DOHH2 (cell line): Measurements from ENCODE around the gene TSC2.

Experiments used
- H3F3A ChIP-seq: fragments of 200-600 bp; sonication (generic), shearing (Covaris generic); 2 replicates; pipeline ENCODE4 v1.6.0; 2016; ENCODE audit warnings: antibody characterized with exemption, mild to moderate bottlenecking; ENCODE audit not compliant: control insufficient read depth, insufficient read depth
- H3K27ac ChIP-seq: fragments of 200-600 bp; sonication (generic); 2 replicates; pipeline ENCODE4 v1.5.1; 2014; ENCODE audit warnings: low read depth, mild to moderate bottlenecking, low read length, moderate library complexity
- H3K27me3 ChIP-seq: fragments of 200-600 bp; sonication (generic); 2 replicates; pipeline ENCODE4 v1.6.1; 2014; ENCODE audit warnings: mild to moderate bottlenecking, low read length, mixed read lengths; ENCODE audit not compliant: control insufficient read depth
- H3K36me3 ChIP-seq: fragments of 200-600 bp; sonication (generic); 2 replicates; pipeline ENCODE4 v1.6.1; 2014; ENCODE audit warnings: mild to moderate bottlenecking, low read length, moderate library complexity, mixed read lengths; ENCODE audit not compliant: control insufficient read depth
- H3K4me1 ChIP-seq: fragments of 200-600 bp; sonication (generic); 2 replicates; pipeline ENCODE4 v1.6.1; 2014; ENCODE audit warnings: mild to moderate bottlenecking, low read length, mixed read lengths; ENCODE audit not compliant: control insufficient read depth
- H3K4me2 ChIP-seq: fragments of 200-600 bp; sonication (generic); 2 replicates; pipeline ENCODE4 v1.6.0; 2014; ENCODE audit warnings: mild to moderate bottlenecking, low read length, moderate library complexity
- H3K4me3 ChIP-seq: fragments of 200-600 bp; sonication (generic); 2 replicates; pipeline ENCODE4 v1.5.1; 2014; ENCODE audit warnings: mild to moderate bottlenecking, low read length, mixed read lengths
- H3K79me2 ChIP-seq: fragments of 200-600 bp; sonication (generic); 2 replicates; pipeline ENCODE4 v1.6.1; 2014; ENCODE audit warnings: mild to moderate bottlenecking, low read length, mixed read lengths; ENCODE audit not compliant: control insufficient read depth
- H3K9me2 ChIP-seq: fragments of 200-600 bp; sonication (generic); replicated peaks from 2 replicates; pipeline ENCODE4 v1.6.1; 2014; ENCODE audit warnings: mild to moderate bottlenecking, low read length, mixed read lengths; ENCODE audit not compliant: control insufficient read depth
- H3K9me3 ChIP-seq: fragments of 200-600 bp; sonication (generic); 2 replicates; pipeline ENCODE4 v1.6.1; 2014; ENCODE audit warnings: antibody characterized with exemption, low read length, mixed read lengths; ENCODE audit not compliant: control insufficient read depth, insufficient read depth
- H4K20me1 ChIP-seq: fragments of 200-600 bp; sonication (generic); 2 replicates; pipeline ENCODE4 v1.6.0; 2014; ENCODE audit warnings: low read depth, mild to moderate bottlenecking, antibody characterized with exemption, low read length, moderate library complexity; ENCODE audit not compliant: control insufficient read depth, insufficient read depth
- EZH2phosphoT487 ChIP-seq: fragments of 200-600 bp; sonication (generic); IDR thresholded peaks from 2 replicates; pipeline ENCODE4 v1.6.1; 2017; ENCODE audit warnings: borderline replicate concordance, mild to moderate bottlenecking, antibody characterized with exemption, low read length, moderate library complexity, mixed read lengths
- TF ChIP-seq, protein P1 (sequence below): fragments of 200-600 bp; sonication (generic); IDR thresholded peaks from one replicate; pipeline ENCODE4 v1.5.1; 2014; ENCODE audit warnings: antibody characterized with exemption, mild to moderate bottlenecking, low read depth, low read length; ENCODE audit not compliant: poor library complexity, severe bottlenecking

Gene TSC2

DNA sequence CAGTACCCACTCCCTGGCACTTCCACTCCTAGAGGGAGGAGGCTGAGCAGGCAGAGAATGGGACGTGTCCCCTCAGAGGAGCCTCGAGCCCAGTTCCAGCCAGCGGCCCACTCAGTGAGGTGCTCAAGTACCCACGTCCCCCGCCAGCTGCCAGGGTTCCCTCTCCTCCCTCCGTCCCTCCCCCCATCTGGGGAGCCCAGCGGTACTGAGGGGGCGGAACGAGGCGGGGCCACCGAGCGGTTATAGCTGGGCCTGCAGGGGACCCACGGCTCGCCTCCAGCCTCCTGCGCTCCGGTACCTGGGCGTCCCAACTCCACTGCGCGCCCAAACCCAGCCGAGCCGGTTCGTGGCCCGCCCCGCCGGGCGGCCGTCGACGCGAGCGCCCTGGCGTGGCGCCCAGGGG lies 28.3 kb upstream of the TSC2 start, which contains the start of gene NPW:
TSS of gene NPW (plus strand) at position 268 of the 403 bp plus-strand sequence.
- Histone ChIP-seq H3K4me1 (peaks cover 12% of the 10 kb centered on the region), H3K4me2 (no peak within 1 kb of the TSS), H3K4me3 (no peak within 1 kb of the TSS), H3K27ac (no peak within 1 kb of the TSS), H3K36me3 (no peaks in the 10 kb centered on the region), H3F3A (no peaks in the 10 kb centered on the region; the same call in 1 of the 2 replicates), H3K9me3 (no peaks in the 10 kb centered on the region), H4K20me1 (no peaks in the 10 kb centered on the region), H3K79me2 (no peaks in the 10 kb centered on the region), H3K9me2 (no peaks in the 10 kb centered on the region), H3K27me3 (peaks cover 32% of the 10 kb centered on the region)
- TF ChIP-seq, protein P1, sequence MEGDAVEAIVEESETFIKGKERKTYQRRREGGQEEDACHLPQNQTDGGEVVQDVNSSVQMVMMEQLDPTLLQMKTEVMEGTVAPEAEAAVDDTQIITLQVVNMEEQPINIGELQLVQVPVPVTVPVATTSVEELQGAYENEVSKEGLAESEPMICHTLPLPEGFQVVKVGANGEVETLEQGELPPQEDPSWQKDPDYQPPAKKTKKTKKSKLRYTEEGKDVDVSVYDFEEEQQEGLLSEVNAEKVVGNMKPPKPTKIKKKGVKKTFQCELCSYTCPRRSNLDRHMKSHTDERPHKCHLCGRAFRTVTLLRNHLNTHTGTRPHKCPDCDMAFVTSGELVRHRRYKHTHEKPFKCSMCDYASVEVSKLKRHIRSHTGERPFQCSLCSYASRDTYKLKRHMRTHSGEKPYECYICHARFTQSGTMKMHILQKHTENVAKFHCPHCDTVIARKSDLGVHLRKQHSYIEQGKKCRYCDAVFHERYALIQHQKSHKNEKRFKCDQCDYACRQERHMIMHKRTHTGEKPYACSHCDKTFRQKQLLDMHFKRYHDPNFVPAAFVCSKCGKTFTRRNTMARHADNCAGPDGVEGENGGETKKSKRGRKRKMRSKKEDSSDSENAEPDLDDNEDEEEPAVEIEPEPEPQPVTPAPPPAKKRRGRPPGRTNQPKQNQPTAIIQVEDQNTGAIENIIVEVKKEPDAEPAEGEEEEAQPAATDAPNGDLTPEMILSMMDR, result no peak
- TF ChIP-seq EZH2phosphoT487, result no peak

DNA sequence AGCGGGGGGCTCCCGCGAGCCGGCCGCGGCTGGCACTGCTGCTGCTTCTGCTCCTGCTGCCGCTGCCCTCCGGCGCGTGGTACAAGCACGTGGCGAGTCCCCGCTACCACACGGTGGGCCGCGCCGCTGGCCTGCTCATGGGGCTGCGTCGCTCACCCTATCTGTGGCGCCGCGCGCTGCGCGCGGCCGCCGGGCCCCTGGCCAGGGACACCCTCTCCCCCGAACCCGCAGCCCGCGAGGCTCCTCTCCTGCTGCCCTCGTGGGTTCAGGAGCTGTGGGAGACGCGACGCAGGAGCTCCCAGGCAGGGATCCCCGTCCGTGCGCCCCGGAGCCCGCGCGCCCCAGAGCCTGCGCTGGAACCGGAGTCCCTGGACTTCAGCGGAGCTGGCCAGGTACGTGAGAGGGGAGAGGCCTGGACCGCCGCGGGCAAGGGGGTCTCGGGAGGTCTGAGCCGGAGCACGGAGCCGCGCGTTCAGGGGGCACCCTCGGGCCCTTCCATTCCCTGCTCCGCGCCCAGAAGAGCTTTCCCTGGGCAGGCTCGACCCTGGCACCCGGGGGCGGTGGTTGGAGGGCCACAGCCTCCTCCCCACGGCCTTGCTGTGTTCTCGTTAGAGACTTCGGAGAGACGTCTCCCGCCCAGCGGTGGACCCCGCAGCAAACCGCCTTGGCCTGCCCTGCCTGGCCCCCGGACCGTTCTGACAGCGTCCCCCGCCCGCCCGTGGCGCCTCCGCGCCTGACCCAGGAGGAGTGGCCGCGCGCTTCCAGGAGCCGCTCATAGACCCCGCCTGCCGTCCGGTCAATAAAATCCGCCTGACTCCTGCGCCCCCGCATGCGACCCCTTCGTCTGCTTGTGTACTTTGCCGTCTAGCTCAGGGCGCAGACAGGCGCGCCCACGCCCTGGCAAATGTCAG lies 27.6 kb upstream of the TSC2 start:
- Histone ChIP-seq H3K4me1 (peaks cover 12% of the 10 kb centered on the region), H3K9me3 (no peaks in the 10 kb centered on the region), H3K27me3 (peaks cover 34% of the 10 kb centered on the region), H3K36me3 (no peaks in the 10 kb centered on the region), H3K4me2 (no peak overlapping the region), H3K4me3 (no peak overlapping the region), H3K79me2 (no peaks in the 10 kb centered on the region), H3K9me2 (no peaks in the 10 kb centered on the region), H3K27ac (no peak overlapping the region), H4K20me1 (no peaks in the 10 kb centered on the region), H3F3A (no peaks in the 10 kb centered on the region; the same call in 1 of the 2 replicates)
- TF ChIP-seq, protein P1, result no peak
- TF ChIP-seq EZH2phosphoT487, result no peak

DNA sequence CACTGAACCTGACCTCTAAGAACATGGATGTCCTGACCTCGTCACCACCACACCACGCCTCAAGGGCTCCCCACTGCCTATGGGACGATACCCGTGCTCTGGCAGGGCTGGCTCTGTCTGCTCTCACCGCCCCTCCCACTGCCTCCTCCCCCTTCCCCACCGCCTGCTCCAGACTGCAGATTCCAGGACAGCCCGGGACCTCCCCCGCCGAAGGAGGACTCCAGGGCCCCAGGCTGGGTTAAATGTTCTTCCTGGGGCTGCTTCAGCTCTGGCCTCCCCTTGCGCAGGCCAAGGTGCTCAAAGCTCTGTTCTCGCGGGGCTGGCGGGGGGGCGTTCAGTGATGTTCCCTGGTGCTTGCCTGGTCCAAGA lies 25.1 kb upstream of the TSC2 start:
- Histone ChIP-seq H3K27ac (no peak overlapping the region), H4K20me1 (no peaks in the 10 kb centered on the region), H3K4me1 (peaks cover 19% of the 10 kb centered on the region), H3K9me3 (no peaks in the 10 kb centered on the region), H3K9me2 (no peaks in the 10 kb centered on the region), H3K4me3 (peak overlapping the region; percentile 58), H3K79me2 (no peaks in the 10 kb centered on the region), H3K27me3 (peaks cover 54% of the 10 kb centered on the region), H3K36me3 (no peaks in the 10 kb centered on the region), H3K4me2 (peak overlapping the region; percentile 81), H3F3A (no peaks in the 10 kb centered on the region; the same call in 1 of the 2 replicates)
- TF ChIP-seq, protein P1, result no peak
- no peak for TF ChIP-seq EZH2phosphoT487
